Adrenal gland (tissue), 5 donors: ENCODE data around the gene SPTBN1.

Source experiments
- POLR2A ChIP-seq, 2 donors: fragments of 450-650 bp; IDR thresholded peaks; one replicate each; pipeline ENCODE4 v1.6.1; 2017; ENCODE audit warnings: antibody characterized with exemption in 2 of 2, mild to moderate bottlenecking in 2 of 2, moderate library complexity in 1 of 2
- TF ChIP-seq, protein P1 (sequence below), 6 experiments: fragments of 450-650 bp in 4 of 6; fragments of 200-600 bp in 2 of 6; sonication (generic) in 1 of 6; IDR thresholded peaks; 1 replicate in 5 of 6; 2 replicates in 1 of 6; pipeline versions ENCODE4 v1.5.1 to v1.8.0; 2016 to 2021; ENCODE audit warnings: antibody characterized with exemption in 6 of 6, mild to moderate bottlenecking in 2 of 6, moderate library complexity in 1 of 6
- donor health status: DM: no; HTN: no; CAD: no.

DNA sequence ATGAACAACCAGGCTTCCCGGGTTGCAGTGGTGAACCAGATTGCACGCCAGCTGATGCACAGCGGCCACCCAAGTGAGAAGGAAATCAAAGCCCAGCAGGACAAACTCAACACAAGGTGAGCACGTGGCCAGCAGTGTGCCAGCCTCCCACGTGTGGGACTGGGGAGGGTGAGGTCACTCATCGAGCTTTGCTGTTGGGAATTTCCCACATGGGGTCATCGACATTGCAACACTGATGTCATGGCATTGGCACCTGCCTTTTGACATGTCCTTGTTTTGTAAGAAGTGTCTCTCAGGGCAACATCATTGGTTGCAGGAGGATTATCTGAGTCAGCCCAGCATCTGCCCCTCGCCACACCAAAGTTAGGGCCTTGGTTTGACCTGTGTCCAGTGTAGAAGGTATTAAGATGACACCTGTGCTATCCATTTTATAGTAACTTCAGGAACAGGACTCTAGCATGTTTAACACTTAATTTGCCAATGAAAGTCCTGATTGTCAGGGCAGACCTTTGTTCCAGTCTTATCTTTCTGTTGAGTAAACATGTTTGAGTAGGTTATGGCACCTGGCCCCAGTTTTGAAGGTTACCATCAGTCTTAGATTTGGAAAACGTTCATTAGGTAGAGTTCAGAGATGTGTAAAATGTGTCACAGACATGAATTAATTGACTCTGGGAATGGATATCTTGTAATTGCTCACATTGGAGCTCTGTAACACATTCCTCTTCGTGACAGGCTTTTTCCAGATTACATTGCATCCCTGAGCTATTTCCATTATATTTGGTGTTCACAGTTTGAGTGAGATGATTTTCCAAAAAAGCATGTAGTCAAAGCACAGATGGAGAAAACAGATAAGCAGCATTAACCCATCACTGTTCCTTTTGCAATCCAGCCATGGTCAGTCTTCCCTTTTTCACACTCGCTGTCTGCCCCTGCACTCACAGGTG is 174.1 kb downstream of the SPTBN1 start:
- TF ChIP-seq, protein P1, sequence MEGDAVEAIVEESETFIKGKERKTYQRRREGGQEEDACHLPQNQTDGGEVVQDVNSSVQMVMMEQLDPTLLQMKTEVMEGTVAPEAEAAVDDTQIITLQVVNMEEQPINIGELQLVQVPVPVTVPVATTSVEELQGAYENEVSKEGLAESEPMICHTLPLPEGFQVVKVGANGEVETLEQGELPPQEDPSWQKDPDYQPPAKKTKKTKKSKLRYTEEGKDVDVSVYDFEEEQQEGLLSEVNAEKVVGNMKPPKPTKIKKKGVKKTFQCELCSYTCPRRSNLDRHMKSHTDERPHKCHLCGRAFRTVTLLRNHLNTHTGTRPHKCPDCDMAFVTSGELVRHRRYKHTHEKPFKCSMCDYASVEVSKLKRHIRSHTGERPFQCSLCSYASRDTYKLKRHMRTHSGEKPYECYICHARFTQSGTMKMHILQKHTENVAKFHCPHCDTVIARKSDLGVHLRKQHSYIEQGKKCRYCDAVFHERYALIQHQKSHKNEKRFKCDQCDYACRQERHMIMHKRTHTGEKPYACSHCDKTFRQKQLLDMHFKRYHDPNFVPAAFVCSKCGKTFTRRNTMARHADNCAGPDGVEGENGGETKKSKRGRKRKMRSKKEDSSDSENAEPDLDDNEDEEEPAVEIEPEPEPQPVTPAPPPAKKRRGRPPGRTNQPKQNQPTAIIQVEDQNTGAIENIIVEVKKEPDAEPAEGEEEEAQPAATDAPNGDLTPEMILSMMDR (IDR thresholded peaks at IDR 0.05) = no peak
- peak in 1 of 2 donors; percentile 40 for TF ChIP-seq POLR2A (IDR thresholded peaks at IDR 0.05)
